Endodermal cell (in vitro differentiated cells): ENCODE data around the gene DCXR. TPM values are rescaled to one million over a fixed set of nuclear protein-coding genes. Genes with fewer than 3 reads are reported as not detected.
A peak's percentile ranks its signal among the peaks of the same experiment; 100 is the strongest.

Experiments
- DNase-seq: peaks from one replicate; pipeline ENCODE4 v3.0.0-alpha.2; 2017
- H3K27ac ChIP-seq: 2 replicates; pipeline ENCODE4 v1.5.1; 2013; ENCODE audit warnings: mild to moderate bottlenecking, low read depth, low read length, moderate library complexity
- H3K27me3 ChIP-seq: 2 replicates; pipeline ENCODE4 v1.6.1; 2013; ENCODE audit warnings: mild to moderate bottlenecking, low read length, moderate library complexity; ENCODE audit not compliant: insufficient read depth, control insufficient read depth, poor library complexity, severe bottlenecking
- H3K36me3 ChIP-seq: 2 replicates; pipeline ENCODE4 v1.7.0; 2013; ENCODE audit warnings: mild to moderate bottlenecking, low read length, moderate library complexity; ENCODE audit not compliant: control insufficient read depth, insufficient read depth
- H3K4me1 ChIP-seq: one replicate; pipeline ENCODE4 v1.7.0; 2013; ENCODE audit warnings: low read length; ENCODE audit not compliant: control insufficient read depth, insufficient read depth
- H3K4me3 ChIP-seq: 2 replicates; pipeline ENCODE4 v1.5.1; 2013; ENCODE audit warnings: mild to moderate bottlenecking, low read length, moderate library complexity
- H3K9ac ChIP-seq: 2 replicates; pipeline ENCODE4 v1.6.1; 2013; ENCODE audit warnings: mild to moderate bottlenecking, low read length, moderate library complexity; ENCODE audit not compliant: poor library complexity, severe bottlenecking; ENCODE audit errors: extremely low read depth
- H3K9me3 ChIP-seq: 2 replicates; pipeline ENCODE4 v1.6.1; 2013; ENCODE audit warnings: mild to moderate bottlenecking, low read length, moderate library complexity; ENCODE audit not compliant: control insufficient read depth
- H3K27ac Mint-ChIP-seq: 2 replicates; pipeline ENCODE4 v1.8.0; 2020; ENCODE audit warnings: mixed read lengths
- H3K27me3 Mint-ChIP-seq: 2 replicates; pipeline ENCODE4 v1.8.0; 2021; ENCODE audit warnings: mild to moderate bottlenecking, mixed read lengths; ENCODE audit not compliant: insufficient read depth
- H3K36me3 Mint-ChIP-seq: 2 replicates; pipeline ENCODE4 v1.8.0; 2020; ENCODE audit warnings: low read depth, mixed read lengths
- H3K4me1 Mint-ChIP-seq: 2 replicates; pipeline ENCODE4 v1.8.0; 2020; ENCODE audit warnings: mixed read lengths
- H3K4me3 Mint-ChIP-seq: 2 replicates; pipeline ENCODE4 v1.8.0; 2020; ENCODE audit warnings: mild to moderate bottlenecking, moderate library complexity, mixed read lengths
- H3K9me3 Mint-ChIP-seq: 2 replicates; pipeline ENCODE4 v1.8.0; 2020; ENCODE audit warnings: mild to moderate bottlenecking, mixed read lengths
- CTCF ChIP-seq: fragments of 200-600 bp; sonication (generic); conservative IDR thresholded peaks from 2 replicates; pipeline ENCODE4 v1.5.0; 2021; ENCODE audit warnings: antibody characterized with exemption, mild to moderate bottlenecking
- WGBS, 2 experiments: methylation state at CpG; one replicate each; pipeline versions ENCODE4 v1.1.5 to v1.1.7; 2013; ENCODE audit warnings: missing lambda C conversion rate in 2 of 2, mixed read lengths in 1 of 2; ENCODE audit not compliant: insufficient coverage in 1 of 2, insufficient read length in 1 of 2; 5-methylcytosine and 5-hydroxymethylcytosine counted together
- total RNA-seq, 2 donors: library from RNA; stranded (reverse); fragmentation: NEBNext Ultra II Directional in 1 of 2; extraction: Animal tissue kit (Norgen Biotek cat#: 25700) in 1 of 2; gene quantifications; 2 replicates in 1 of 2; 3 replicates in 1 of 2; pipeline ENCODE4 v1.2.1, GENCODE V29; 2021

The DCXR gene
- total RNA-seq, 2 donors from 2014 or later, result 73.8 to 83.6 TPM

GRCh38 chr17:82053556-82054263 lies 16.2 kb upstream of the DCXR start:
- TF ChIP-seq CTCF, result no peak
- Mint-ChIP-seq H3K4me3 (peak overlapping the region; percentile 78), H3K27me3 (no peaks in the 10 kb centered on the region), H3K36me3 (peaks cover 11% of the 10 kb centered on the region), H3K27ac (no peak overlapping the region), H3K4me1 (peaks cover 4% of the 10 kb centered on the region), H3K9me3 (no peaks in the 10 kb centered on the region)
- H3K36me3 ChIP-seq, result peaks cover 47% of the 10 kb centered on the region
- no peak overlapping the region for H3K9ac ChIP-seq
- no peak overlapping the region for H3K4me3 ChIP-seq
- H3K4me1 ChIP-seq, result no peaks in the 10 kb centered on the region
- no peak overlapping the region for H3K27ac ChIP-seq
- no peaks in the 10 kb centered on the region for H3K27me3 ChIP-seq
- DNase-seq, result no peak
- no peaks in the 10 kb centered on the region for H3K9me3 ChIP-seq
- 96 to 98% methylated on average over 14 to 28 of the region's 28 CpGs for WGBS, 2 experiments

GRCh38 chr17:82053130-82053529 lies 15.6 kb upstream of the DCXR start:
- H3K4me3 ChIP-seq, result peak overlapping the region; percentile 89
- 89 to 92% methylated on average over 13 to 19 of the region's 19 CpGs for WGBS, 2 experiments
- H3K36me3 Mint-ChIP-seq, result peaks cover 11% of the 10 kb centered on the region
- H3K4me1 Mint-ChIP-seq, result peaks cover 4% of the 10 kb centered on the region
- peaks cover 47% of the 10 kb centered on the region for H3K36me3 ChIP-seq
- no peaks in the 10 kb centered on the region for H3K9me3 Mint-ChIP-seq
- no peaks in the 10 kb centered on the region for H3K27me3 Mint-ChIP-seq
- H3K4me1 ChIP-seq, result no peaks in the 10 kb centered on the region
- no peaks in the 10 kb centered on the region for H3K27me3 ChIP-seq
- H3K4me3 Mint-ChIP-seq, result peak overlapping the region; percentile 78
- H3K27ac Mint-ChIP-seq, result no peak overlapping the region
- H3K9ac ChIP-seq, result peak overlapping the region; percentile 71
- DNase-seq, result no peak
- H3K27ac ChIP-seq, result no peak overlapping the region
- H3K9me3 ChIP-seq, result no peaks in the 10 kb centered on the region
- no peak for TF ChIP-seq CTCF

GRCh38 chr17:82052638-82053059 lies 15.2 kb upstream of the DCXR start:
- H3K4me1 ChIP-seq, result no peaks in the 10 kb centered on the region
- H3K36me3 ChIP-seq, result peaks cover 46% of the 10 kb centered on the region
- H3K27ac ChIP-seq, result no peak overlapping the region
- H3K9ac ChIP-seq, result peak overlapping the region; percentile 71
- no peaks in the 10 kb centered on the region for H3K9me3 ChIP-seq
- WGBS, 2 experiments, result 24 to 37% methylated on average over 14 to 19 of the region's 19 CpGs
- DNase-seq, result no peak
- Mint-ChIP-seq H3K4me3 (peak overlapping the region; percentile 78), H3K27me3 (no peaks in the 10 kb centered on the region), H3K4me1 (peaks cover 4% of the 10 kb centered on the region), H3K9me3 (no peaks in the 10 kb centered on the region), H3K36me3 (peaks cover 9% of the 10 kb centered on the region), H3K27ac (no peak overlapping the region)
- no peak for TF ChIP-seq CTCF
- peak overlapping the region; percentile 89 for H3K4me3 ChIP-seq
- no peaks in the 10 kb centered on the region for H3K27me3 ChIP-seq
